H1 (cell line): Measurements from ENCODE around the gene PCDHA11. TPM values are rescaled to one million over a fixed set of nuclear protein-coding genes. Genes with fewer than 3 reads are reported as not detected.

Experiments used
- BRCA1 ChIP-seq: IDR thresholded peaks from 2 replicates; pipeline ENCODE4 v1.6.1; 2012; ENCODE audit warnings: low read depth, low read length, improper control_type of control experiment
- CHD7 ChIP-seq: fragments of 300-600 bp; sonication (generic); IDR thresholded peaks from 2 replicates; pipeline ENCODE4 v1.7.1; 2012; ENCODE audit warnings: low read length, moderate library complexity, mild to moderate bottlenecking, inconsistent platforms; ENCODE audit not compliant: insufficient replicate concordance
- POU5F1 ChIP-seq: IDR thresholded peaks from 2 replicates; pipeline ENCODE4 v1.6.1; 2011; ENCODE audit warnings: low read depth, mild to moderate bottlenecking, low read length, moderate library complexity
- polyA plus RNA-seq, 7 experiments: library from polyadenylated mRNA; depleted of rRNA in 3 of 7; stranded (reverse) in 5 of 7; unstranded in 2 of 7; fragments of >200 nt in 5 of 7; fragments of 200-250 nt in 2 of 7; gene quantifications; 1 replicate in 5 of 7; 2 replicates in 1 of 7; 4 replicates in 1 of 7; pipeline versions ENCODE4 v1.2.1 to v1.2.3, GENCODE V29; 2011 to 2013; ENCODE audit warnings: missing spikeins in 2 of 7, mixed read lengths in 2 of 7
- total RNA-seq: library from RNA; stranded (reverse); fragmentation: NEBNext Ultra II Directional; extraction: Animal tissue kit (Norgen Biotek cat#: 25700); gene quantifications from 2 replicates; pipeline ENCODE4 v1.2.1, GENCODE V29; 2021

Gene PCDHA11
- total and polyA plus RNA-seq, 2 of the 8 experiments (the other 6 are each of a cell fraction or from before 2014, with no cell fraction given): 4.7 to 6.6 TPM

GRCh38 chr5:140855772-140856674 is 12.7 kb upstream of the PCDHA11 start, which contains the start of gene PCDHA10 (continued):
- no peak for TF ChIP-seq CHD7
- no peak for TF ChIP-seq POU5F1
- no peak for TF ChIP-seq BRCA1
